HG02973 (cell line): Measurements from ENCODE around the gene MYG1.
A peak's percentile ranks its signal among the peaks of the same experiment; 100 is the strongest.
"Not testable (repeated sequence)": the region's sequence is repeated elsewhere in the genome, so short reads cannot be mapped to it uniquely, and the experiment has no call there.

Experiments used
- ATAC-seq: cut with Tn5 transposase; IDR thresholded peaks from one replicate; pipeline ENCODE4 v1.9.1; 2021; ENCODE audit warnings: moderate library complexity; ENCODE audit not compliant: unreplicated experiment

Gene MYG1

GRCh38 chr12:53286448-53286847, 13.0 kb upstream of the MYG1 start:
- ATAC-seq: no peak

GRCh38 chr12:53287741-53288216, 11.7 kb upstream of the MYG1 start:
- ATAC-seq: no peak

- ATAC-seq: no peak
Observed at GRCh38 chr12:53288322-53288721, 11.2 kb upstream of the MYG1 start.

GRCh38 chr12:53289891-53290290, 9.6 kb upstream of the MYG1 start:
- ATAC-seq: no peak

GRCh38 chr12:53290661-53291060, 8.8 kb upstream of the MYG1 start:
- no peak for ATAC-seq

- ATAC-seq: no peak
Observed at GRCh38 chr12:53292426-53292825, 7.1 kb upstream of the MYG1 start.

GRCh38 chr12:53295070-53295890, 4.2 kb upstream of the MYG1 start, which contains the start of gene PFDN5:
Gene PFDN5, plus strand, starts transcription at chr12:53295542. Its CDS starts 26 bp downstream, at chr12:53295568.
- ATAC-seq: peak; percentile 71

- no peak for ATAC-seq
Observed at GRCh38 chr12:53295891-53296219, 3.6 kb upstream of the MYG1 start.

GRCh38 chr12:53297106-53297505, 2.4 kb upstream of the MYG1 start:
- ATAC-seq: not testable (repeated sequence)

GRCh38 chr12:53298164-53298563, 1.3 kb upstream of the MYG1 start:
- ATAC-seq: no peak

GRCh38 chr12:53299101-53299453, 418 bp upstream of the MYG1 start:
- ATAC-seq: no peak

GRCh38 chr12:53300187-53300586, 692 bp downstream of the MYG1 start:
- ATAC-seq: no peak

- no peak for ATAC-seq
Observed at GRCh38 chr12:53302903-53303302, 3.4 kb downstream of the MYG1 start.

GRCh38 chr12:53306826-53307225, 7.3 kb downstream of the MYG1 start:
- ATAC-seq: no peak

- no peak for ATAC-seq
Observed at GRCh38 chr12:53308276-53308675, 8.8 kb downstream of the MYG1 start.

GRCh38 chr12:53313996-53314395, 14.5 kb downstream of the MYG1 start:
- no peak for ATAC-seq

GRCh38 chr12:53320352-53321195, 21.1 kb downstream of the MYG1 start:
- ATAC-seq: no peak

GRCh38 chr12:53324113-53324778, 24.8 kb downstream of the MYG1 start:
- no peak for ATAC-seq

- peak; percentile 40 for ATAC-seq
Observed at GRCh38 chr12:53324779-53325510, 25.4 kb downstream of the MYG1 start.

GRCh38 chr12:53325511-53326061, 26.1 kb downstream of the MYG1 start:
- no peak for ATAC-seq
